GM12878 (cell line): ENCODE data around the gene MAPKAP1.

Source experiments
- EP300 ChIP-seq, 2 experiments: fragments of 150-350 bp in 1 of 2; IDR thresholded peaks; 2 replicates each; pipeline ENCODE4 v1.6.1; 2011 to 2012; ENCODE audit warnings: low read depth in 2 of 2, low read length in 2 of 2, borderline replicate concordance in 1 of 2, improper control_type of control experiment in 1 of 2, inconsistent platforms in 1 of 2; ENCODE audit not compliant: control insufficient read depth in 1 of 2
- HDAC6 ChIP-seq: fragments of 200-600 bp; sonication (generic); IDR thresholded peaks from one replicate; pipeline ENCODE4 v1.8.0; 2017; ENCODE audit warnings: antibody characterized with exemption; ENCODE audit not compliant: unreplicated experiment
- POLR2AphosphoS5 ChIP-seq: IDR thresholded peaks from 2 replicates; pipeline ENCODE4 v1.6.1; 2011; ENCODE audit warnings: mild to moderate bottlenecking, low read length, inconsistent platforms
- SIX5 ChIP-seq: IDR thresholded peaks from 2 replicates; pipeline ENCODE4 v1.6.1; 2011; ENCODE audit warnings: mild to moderate bottlenecking, low read depth, low read length, moderate library complexity; ENCODE audit not compliant: severe bottlenecking
- ZNF274 ChIP-seq: IDR thresholded peaks from one replicate; pipeline ENCODE4 v1.8.0; 2011; ENCODE audit not compliant: insufficient read length, insufficient read depth
- TF ChIP-seq, protein P1 (sequence below), 3 experiments: IDR thresholded peaks in 2 of 3; conservative IDR thresholded peaks in 1 of 3; 2 replicates each; pipeline ENCODE4 v1.5.1; 2011; ENCODE audit warnings: low read depth in 3 of 3, low read length in 3 of 3, mild to moderate bottlenecking in 3 of 3, control low read depth in 2 of 3, moderate library complexity in 2 of 3, inconsistent platforms in 1 of 3, mixed read lengths in 1 of 3; ENCODE audit not compliant: control insufficient read depth in 2 of 3, insufficient read depth in 1 of 3; ENCODE audit errors: extremely low read depth in 1 of 3
- TF ChIP-seq, protein P2 (sequence below): fragments of 450-650 bp; IDR thresholded peaks from 2 replicates; pipeline ENCODE4 v1.6.1; 2017; ENCODE audit warnings: antibody characterized with exemption, mild to moderate bottlenecking, moderate library complexity

DNA sequence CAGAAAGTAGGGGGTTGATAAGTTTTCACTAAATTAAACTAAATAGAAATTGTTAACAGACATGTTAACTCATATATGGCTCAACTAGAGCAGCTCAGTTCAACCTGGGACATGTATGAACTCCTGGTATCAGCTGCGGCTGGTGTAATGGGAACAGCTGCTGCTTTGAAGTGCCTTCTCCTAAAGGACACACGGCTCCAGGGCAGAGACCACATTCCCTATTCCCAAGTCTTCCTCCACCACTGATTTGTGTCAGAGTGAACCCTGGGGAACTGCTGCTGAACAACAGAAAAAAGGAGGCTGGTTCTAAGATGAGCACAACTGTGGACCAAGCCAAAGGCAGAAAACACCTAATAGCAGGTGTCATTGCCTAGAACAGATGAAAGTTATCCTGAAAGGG, 71.1 kb downstream of the MAPKAP1 start:
- TF ChIP-seq SIX5 (no peak), ZNF274 (no peak), POLR2AphosphoS5 (no peak), HDAC6 (no peak), EP300 (IDR thresholded peaks at IDR 0.05; ENCODE audit: borderline replicate concordance in 1 of 2, control insufficient read depth in 1 of 2, low read depth in 2 of 2, low read length in 2 of 2) (no peak)
- TF ChIP-seq, protein P1, sequence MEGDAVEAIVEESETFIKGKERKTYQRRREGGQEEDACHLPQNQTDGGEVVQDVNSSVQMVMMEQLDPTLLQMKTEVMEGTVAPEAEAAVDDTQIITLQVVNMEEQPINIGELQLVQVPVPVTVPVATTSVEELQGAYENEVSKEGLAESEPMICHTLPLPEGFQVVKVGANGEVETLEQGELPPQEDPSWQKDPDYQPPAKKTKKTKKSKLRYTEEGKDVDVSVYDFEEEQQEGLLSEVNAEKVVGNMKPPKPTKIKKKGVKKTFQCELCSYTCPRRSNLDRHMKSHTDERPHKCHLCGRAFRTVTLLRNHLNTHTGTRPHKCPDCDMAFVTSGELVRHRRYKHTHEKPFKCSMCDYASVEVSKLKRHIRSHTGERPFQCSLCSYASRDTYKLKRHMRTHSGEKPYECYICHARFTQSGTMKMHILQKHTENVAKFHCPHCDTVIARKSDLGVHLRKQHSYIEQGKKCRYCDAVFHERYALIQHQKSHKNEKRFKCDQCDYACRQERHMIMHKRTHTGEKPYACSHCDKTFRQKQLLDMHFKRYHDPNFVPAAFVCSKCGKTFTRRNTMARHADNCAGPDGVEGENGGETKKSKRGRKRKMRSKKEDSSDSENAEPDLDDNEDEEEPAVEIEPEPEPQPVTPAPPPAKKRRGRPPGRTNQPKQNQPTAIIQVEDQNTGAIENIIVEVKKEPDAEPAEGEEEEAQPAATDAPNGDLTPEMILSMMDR (IDR thresholded peaks at IDR 0.05 in 2 of 3, conservative IDR thresholded peaks at IDR 0.05 in 1 of 3; ENCODE audit: control insufficient read depth in 2 of 3, extremely low read depth in 1 of 3, insufficient read depth in 1 of 3, low read depth in 3 of 3, low read length in 3 of 3): no peak
- TF ChIP-seq, protein P2, sequence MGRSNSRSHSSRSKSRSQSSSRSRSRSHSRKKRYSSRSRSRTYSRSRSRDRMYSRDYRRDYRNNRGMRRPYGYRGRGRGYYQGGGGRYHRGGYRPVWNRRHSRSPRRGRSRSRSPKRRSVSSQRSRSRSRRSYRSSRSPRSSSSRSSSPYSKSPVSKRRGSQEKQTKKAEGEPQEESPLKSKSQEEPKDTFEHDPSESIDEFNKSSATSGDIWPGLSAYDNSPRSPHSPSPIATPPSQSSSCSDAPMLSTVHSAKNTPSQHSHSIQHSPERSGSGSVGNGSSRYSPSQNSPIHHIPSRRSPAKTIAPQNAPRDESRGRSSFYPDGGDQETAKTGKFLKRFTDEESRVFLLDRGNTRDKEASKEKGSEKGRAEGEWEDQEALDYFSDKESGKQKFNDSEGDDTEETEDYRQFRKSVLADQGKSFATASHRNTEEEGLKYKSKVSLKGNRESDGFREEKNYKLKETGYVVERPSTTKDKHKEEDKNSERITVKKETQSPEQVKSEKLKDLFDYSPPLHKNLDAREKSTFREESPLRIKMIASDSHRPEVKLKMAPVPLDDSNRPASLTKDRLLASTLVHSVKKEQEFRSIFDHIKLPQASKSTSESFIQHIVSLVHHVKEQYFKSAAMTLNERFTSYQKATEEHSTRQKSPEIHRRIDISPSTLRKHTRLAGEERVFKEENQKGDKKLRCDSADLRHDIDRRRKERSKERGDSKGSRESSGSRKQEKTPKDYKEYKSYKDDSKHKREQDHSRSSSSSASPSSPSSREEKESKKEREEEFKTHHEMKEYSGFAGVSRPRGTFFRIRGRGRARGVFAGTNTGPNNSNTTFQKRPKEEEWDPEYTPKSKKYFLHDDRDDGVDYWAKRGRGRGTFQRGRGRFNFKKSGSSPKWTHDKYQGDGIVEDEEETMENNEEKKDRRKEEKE: no peak
